Measurements from ENCODE around the gene YES1.

Gene YES1

DNA sequence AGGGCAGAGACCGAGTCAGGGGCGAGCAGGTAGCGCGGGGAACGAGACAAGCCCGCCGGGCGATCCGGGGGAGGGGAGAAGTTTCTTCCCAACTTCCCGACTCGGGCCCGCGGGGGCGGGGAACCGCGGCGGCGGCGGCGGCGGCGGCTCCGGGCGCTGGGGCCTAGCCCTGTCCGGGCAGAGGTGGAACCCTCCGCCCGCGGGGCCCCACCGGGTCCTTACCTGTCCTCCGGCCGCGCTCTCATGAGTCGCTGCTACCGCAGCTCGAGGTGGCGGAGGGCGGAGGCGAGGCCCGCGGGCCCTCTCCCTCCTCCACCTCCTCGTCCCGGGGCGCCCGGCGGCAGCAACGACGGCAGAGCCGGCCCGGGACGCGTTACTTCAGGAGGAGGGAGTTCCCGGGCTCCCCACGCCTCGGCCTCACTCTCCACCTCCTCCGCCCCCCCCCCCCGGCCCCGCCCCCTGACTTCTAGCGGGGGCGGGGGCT lies at the start of gene YES1:
YES1 (minus strand) TSS at position 351 of the 484 bp plus-strand sequence. CDS start 55,415 bp downstream, outside the sequence.
- no peak for DNase-seq (ENCODE audit: low read depth)

GRCh38 chr18:857986-858385 lies 45.9 kb upstream of the YES1 start:
- no peak for DNase-seq (ENCODE audit: low read depth)

- no peak for DNase-seq (ENCODE audit: low read depth)
These were observed 41.4 kb upstream of the YES1 start for GRCh38 chr18:853471-853870.

GRCh38 chr18:850960-851359 lies 38.9 kb upstream of the YES1 start:
- DNase-seq (ENCODE audit: low read depth): no peak

DNA sequence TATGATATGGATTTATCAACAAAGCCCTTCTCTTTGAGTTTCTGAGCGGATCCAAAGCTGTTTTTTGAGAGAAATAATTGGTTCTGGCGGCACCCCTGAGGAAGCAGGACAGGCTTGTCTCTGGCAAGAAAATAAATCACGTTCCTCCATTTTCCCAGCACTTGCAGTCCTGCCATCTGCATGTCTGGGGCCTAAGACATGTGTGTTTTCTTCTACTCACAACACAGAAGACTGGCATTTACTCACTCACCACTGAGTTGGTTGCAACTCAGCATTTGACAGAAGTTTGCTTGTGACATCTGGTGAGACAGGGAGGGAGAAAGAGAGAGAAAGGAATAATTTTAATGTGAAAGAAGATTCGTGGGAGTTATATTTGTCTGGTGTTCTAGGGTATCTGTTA lies 37.0 kb upstream of the YES1 start:
- DNase-seq (ENCODE audit: low read depth): no peak

DNA sequence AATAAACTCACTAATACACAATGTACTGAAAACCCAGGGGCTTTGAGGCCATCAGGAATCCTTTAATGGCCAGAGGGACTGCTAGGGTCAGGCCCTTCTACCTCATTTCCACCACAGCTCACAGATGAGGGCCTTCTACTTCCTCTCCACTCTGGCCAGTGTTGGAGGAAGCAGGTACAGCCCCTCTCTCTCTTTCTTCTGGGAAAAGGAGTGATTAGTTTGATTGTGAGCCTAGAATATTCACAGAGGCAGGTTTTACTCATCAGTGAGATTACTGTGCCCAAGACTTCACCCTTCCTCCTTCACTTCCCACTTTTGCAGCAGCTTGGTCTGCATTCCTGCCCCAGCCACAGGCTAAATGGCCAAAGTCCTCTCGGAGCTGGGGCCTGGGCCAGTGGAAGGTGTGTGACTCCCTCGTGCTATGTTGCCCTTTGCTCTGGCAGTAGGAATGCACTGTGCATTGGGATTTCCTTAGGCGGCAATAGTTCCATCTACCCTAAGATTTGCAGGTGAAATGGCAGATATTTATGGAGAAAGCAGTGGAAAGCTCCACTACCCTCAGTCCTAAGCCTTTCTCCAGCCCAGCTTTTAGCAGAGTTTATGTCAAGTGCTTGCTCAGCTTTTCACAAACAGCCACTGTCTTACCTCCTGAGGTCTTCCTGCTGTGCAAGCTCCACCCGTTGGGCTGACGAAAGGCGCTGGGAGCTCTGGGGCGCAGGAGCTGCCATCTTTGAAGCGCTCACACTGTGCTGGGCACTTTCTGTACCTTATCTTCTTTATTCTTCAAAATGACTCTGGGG lies 36.2 kb upstream of the YES1 start:
- no peak for DNase-seq (ENCODE audit: low read depth)

DNA sequence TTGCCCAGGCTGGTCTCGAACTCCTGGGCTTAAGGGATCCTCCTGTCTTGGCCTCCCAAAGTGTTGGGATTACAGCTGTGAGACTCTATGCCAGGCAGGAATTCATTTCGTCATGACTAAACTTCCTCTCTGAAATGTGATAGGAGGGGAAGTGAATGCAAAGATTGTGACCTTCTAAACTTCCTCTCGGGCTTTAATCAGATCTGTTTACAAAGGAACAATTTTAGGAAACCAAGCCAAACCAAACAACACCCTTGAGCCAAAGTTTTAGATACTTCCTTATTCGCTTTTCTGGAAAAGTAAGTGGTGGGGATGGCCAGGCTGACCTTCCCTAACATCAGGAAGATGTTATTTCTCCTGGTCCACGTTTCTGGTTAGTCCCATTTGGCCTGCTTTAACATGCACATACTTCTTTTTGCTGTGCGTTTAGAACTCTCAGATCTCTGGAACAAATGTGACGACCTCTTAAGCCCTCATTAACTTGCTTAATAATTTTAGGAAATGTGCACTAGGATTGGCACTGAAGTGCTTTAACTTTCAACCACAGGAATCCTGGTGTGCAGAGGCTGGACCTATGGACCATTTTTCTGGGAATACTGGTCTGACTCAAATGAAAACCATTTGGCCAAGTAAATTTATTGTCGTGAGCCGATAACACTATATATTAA lies 33.2 kb upstream of the YES1 start:
- no peak for DNase-seq (ENCODE audit: low read depth)

DNA sequence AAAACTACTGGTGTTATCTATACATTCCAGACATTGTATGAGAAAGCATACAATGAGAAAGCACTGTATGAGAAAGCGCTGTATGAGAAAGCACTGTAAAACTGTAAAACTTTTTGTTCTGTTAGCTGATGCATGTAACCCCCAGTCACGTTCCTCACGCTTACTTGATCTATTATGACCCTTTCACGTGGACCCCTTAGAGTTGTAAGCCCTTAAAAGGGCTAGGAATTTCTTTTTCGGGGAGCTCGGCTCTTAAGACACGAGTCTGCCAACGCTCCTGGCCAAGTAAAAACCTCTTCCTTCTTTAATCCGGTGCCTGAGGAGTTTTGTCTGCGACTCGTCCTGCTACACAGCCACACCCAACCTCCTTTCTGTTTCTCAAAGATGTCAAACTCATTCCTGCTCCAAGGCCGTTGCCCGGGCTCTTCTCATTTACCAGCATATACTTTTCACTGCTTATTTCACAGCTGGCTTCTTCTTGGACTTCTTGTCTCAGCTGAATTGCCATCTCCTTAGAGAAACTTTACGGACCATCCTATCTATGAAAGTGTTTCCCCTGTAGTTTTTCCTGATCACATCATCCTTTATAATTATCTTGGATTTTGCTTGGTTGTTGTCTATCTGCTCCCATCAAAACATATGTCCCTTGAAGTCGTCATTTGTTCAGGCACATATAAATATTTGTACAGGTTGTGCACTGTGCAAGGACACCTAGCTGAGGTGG lies 29.8 kb upstream of the YES1 start:
- DNase-seq (ENCODE audit: low read depth): no peak

DNA sequence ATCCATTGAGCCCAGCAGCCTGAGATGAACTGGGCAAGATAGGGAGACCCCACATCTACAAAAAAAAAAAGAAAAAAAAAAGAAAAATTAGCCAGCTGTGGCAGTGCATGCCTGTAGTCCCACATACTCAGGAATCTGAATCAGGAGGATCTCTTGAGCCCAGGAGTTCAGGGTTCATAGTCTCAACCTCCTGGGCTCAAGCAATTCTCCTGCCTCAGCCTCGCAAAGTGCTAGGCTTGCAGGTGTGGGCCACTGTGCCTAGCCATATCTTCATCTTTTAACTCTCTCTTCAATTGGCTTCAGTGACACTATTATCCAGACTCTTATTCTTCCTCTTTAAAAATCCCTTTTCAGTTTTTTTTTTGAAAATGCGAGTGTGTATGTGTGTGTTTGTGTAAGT lies 28.5 kb upstream of the YES1 start:
- no peak for DNase-seq (ENCODE audit: low read depth)

GRCh38 chr18:840023-840408 lies 28.0 kb upstream of the YES1 start:
- no peak for DNase-seq (ENCODE audit: low read depth)

GRCh38 chr18:839224-840022 lies 27.4 kb upstream of the YES1 start:
- DNase-seq (ENCODE audit: low read depth): peak; percentile 92

DNA sequence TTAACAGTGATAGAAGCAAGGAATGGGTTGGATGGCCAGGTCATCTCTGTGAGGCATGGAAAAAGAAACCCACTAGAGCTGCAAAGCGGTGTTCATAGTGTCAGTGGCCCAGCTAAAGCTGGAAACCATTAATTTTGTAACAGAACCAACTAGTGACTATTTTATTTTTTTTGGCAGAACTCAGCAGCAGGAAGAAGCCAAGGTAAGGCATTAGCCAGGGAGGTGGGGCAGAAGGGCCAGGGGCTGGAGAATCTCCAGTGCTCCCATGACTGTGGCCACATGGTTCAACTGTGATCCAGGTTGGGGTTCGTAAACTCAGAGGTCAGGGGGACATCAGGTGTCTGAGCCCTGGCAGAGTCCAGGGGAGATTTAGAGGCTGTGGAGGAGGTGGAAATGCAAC lies 25.9 kb upstream of the YES1 start:
- DNase-seq (ENCODE audit: low read depth): no peak

GRCh38 chr18:834082-834720 lies 22.2 kb upstream of the YES1 start:
- DNase-seq (ENCODE audit: low read depth): no peak

GRCh38 chr18:833197-833596 lies 21.2 kb upstream of the YES1 start:
- no peak for DNase-seq (ENCODE audit: low read depth)

GRCh38 chr18:832085-832681 lies 20.1 kb upstream of the YES1 start:
- no peak for DNase-seq (ENCODE audit: low read depth)

DNA sequence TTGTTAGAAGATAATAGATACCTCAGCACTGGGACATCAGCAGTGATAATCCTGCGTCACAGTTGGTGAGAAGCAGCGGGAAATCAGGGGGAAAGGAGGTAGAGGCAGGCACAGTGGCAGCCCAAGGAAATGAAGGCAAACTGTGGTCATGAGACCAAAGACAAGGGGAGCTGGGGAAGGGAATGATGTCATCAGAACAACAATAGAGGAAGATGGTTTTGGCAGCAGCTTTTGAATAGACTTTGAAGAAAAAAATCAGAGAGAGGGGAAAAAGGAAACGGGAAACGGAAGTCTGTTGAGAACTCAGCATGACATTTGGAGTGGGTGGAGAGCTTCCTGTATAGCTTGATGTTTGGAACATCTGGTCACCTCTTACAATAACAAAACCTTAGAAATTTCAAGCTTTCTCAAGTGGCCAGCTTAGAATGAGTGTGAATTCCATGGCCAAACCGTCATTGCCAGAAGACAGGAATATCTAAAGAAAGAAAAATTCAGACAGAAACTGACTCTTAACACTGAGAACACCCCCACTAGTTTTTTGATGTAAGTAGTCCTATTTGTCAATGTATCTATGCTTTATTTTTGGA lies 18.4 kb upstream of the YES1 start:
- no peak for DNase-seq (ENCODE audit: low read depth)

DNA sequence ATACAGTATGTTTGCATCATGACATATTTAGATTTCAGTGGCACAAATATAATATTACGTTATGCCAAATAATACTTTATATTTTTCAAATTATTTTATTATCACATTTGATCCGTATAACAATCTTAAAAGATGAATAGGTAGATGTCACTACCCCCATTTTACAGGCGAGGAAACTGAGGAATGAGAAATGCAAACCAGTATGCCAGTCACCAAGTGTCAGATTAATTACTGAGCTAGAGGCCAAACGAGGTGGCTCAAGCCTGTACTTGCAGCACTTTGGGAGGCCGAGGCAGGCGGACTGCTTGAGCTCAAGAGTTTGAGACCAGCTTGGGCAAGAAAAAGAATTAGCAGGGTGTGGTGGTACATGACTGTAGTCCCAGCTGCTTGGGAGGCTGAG lies 17.4 kb upstream of the YES1 start:
- DNase-seq (ENCODE audit: low read depth): no peak

DNA sequence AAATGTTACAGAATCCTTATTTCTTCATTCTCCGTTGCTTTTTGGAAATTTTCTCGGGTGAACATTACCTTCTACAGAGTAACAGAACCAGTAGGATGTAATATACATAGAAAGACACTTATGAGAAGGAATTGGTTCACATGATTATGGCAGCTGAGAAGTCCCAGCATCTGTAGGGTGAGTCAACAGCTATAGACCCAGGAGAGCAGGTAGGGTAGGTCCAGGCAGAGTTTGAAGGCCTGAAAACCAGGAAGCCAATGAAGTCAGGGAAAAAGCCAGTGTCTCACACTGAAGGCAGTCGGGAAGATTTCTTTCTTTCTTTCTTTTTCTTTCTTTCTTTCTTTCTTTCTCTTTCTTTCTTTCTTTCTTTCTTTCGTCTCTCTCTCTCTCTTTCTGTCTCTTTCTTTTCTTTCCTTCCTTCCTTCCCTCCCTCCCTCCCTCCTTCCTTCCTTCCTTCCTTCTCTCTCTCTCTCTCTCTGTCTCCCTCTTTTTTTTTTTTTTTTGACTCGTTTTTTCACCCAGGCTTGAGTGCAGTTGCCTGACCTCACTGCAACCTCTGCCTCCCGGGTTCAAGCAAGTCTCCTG lies 15.1 kb upstream of the YES1 start:
- DNase-seq (ENCODE audit: low read depth): no peak

DNA sequence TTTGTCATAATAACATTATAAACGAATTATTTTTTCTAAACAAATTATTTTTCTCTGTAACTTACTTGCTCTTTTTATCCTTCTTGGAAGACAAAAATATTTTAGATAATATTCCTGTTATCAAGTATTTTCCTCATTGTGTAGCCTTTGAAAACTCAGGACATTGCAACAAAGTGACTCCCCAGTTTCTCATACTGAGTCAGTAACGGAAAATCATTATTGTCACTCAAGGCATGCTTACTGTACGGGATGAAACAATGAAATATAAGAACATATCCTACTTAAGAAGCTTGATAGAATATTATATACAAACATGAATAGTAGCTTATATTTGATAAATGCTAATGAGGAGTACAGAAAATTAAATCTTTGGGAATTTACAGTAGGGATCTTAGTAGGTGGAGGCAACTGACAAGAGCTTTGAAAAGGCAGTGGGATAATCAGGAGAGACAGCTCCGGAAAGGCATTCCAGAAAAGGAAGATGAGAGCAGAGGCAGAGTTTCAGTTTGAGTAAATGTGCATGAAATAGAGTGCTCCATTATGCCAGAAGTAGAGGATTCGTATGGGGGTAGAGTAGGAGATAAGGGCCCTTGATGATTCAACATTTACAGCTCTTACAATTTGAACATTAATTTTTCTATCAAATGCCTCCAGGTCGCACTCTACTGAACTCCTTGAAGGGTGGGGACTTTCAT lies 14.0 kb upstream of the YES1 start:
- DNase-seq (ENCODE audit: low read depth): no peak

DNA sequence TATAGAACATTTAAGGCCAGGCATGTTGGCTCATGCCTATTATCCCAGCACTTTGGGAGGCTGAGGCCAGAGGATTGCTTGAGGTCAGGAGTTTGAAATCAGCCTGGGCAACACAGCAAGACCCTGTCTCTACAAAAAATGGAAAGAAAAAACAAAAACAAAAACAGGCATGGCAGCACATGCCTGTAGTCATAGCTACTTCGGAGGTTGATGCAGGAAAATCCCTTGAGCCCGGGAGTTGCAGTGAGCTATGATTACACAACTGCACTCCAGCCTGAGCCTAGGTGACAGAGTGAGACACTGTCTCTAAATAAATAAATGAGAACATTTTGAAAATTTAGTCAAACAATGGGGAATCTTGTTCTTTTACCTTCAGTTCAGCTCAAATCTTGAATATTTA lies 12.1 kb upstream of the YES1 start:
- no peak for DNase-seq (ENCODE audit: low read depth)

Measured in stimulated activated CD8-positive, alpha-beta memory T cell treated with anti-CD3 and anti-CD28 coated beads, Interleukin-15, amount 100 ng/mL, for 24 hours (primary cell).